B cell (primary cell): ENCODE results near the gene CMAS. TPM values are rescaled to one million over a fixed set of nuclear protein-coding genes. Genes with fewer than 3 reads are reported as not detected.

Experiments used
- ATAC-seq: fragments of 200-7000 bp; cut with Tn5 transposase; one replicate; pipeline ENCODE4 v1.10.0; 2021; ENCODE audit warnings: low read depth, mild to moderate bottlenecking, moderate number of reproducible peaks, moderate library complexity
- CTCF ChIA-PET: fragments of 350-600 bp; sonication (Branson Sonifier 250); formaldehyde crosslinking; loops from one replicate; lab custom pipeline; 2021; ENCODE audit warnings: antibody characterized with exemption, inconsistent platforms; lab: Charles Lee
- POLR2A ChIA-PET: fragments of 350-600 bp; sonication (Branson Sonifier 250); formaldehyde crosslinking; loops from one replicate; lab custom pipeline; 2021; ENCODE audit warnings: antibody characterized with exemption; lab: Charles Lee
- DNase-seq: peaks from one replicate; pipeline ENCODE4 v3.0.0; 2013
- H2AFZ ChIP-seq: 2 replicates; pipeline ENCODE4 v1.6.1; 2012; ENCODE audit warnings: mild to moderate bottlenecking, low read depth, low read length; ENCODE audit not compliant: insufficient read depth, poor library complexity, severe bottlenecking
- H3K27ac ChIP-seq, 2 donors: 1 replicate in 1 of 2; 2 replicates in 1 of 2; pipeline ENCODE4 v1.5.1; 2012 to 2013; ENCODE audit warnings: low read length in 2 of 2, mild to moderate bottlenecking in 2 of 2, moderate library complexity in 1 of 2
- H3K27me3 ChIP-seq, 4 experiments: fragments of 200-600 bp in 1 of 4; sonication (generic) in 1 of 4; replicated peaks in 1 of 4; 1 replicate in 2 of 4; 2 replicates in 2 of 4; pipeline versions ENCODE4 v1.6.1 to v1.7.0; 2013 to 2016; ENCODE audit warnings: low read length in 3 of 4, mild to moderate bottlenecking in 2 of 4, mixed read lengths in 1 of 4, moderate library complexity in 1 of 4; ENCODE audit not compliant: insufficient read depth in 4 of 4, control insufficient read depth in 3 of 4; ENCODE audit errors: control extremely low read depth in 1 of 4
- H3K36me3 ChIP-seq, 2 experiments: replicated peaks in 1 of 2; 1 replicate in 1 of 2; 2 replicates in 1 of 2; pipeline versions ENCODE4 v1.6.1 to v1.7.1; 2013; ENCODE audit warnings: low read length in 1 of 2; ENCODE audit not compliant: insufficient read depth in 2 of 2, control insufficient read depth in 1 of 2; ENCODE audit errors: control extremely low read depth in 1 of 2, extremely low read depth in 1 of 2
- H3K4me1 ChIP-seq, 2 donors: fragments of 200-600 bp in 1 of 2; sonication (generic) in 1 of 2; 1 replicate in 1 of 2; 2 replicates in 1 of 2; pipeline versions ENCODE4 v1.5.1 to v1.6.1; 2013 to 2017; ENCODE audit warnings: low read length in 2 of 2; ENCODE audit not compliant: control insufficient read depth in 2 of 2, insufficient read depth in 2 of 2
- H3K4me2 ChIP-seq: replicated peaks from 2 replicates; pipeline ENCODE3; 2012; ENCODE audit warnings: mild to moderate bottlenecking, low read depth, low read length; ENCODE audit not compliant: poor library complexity, severe bottlenecking
- H3K4me3 ChIP-seq, 5 experiments: fragments of 200-600 bp in 1 of 5; sonication (generic) in 1 of 5; 1 replicate in 3 of 5; 2 replicates in 2 of 5; pipeline versions ENCODE4 v1.5.1 to v1.7.0; 2011 to 2016; ENCODE audit warnings: low read length in 4 of 5, mild to moderate bottlenecking in 4 of 5, low read depth in 2 of 5, control low read depth in 1 of 5, moderate library complexity in 1 of 5; ENCODE audit not compliant: insufficient read depth in 1 of 5; ENCODE audit errors: control extremely low read depth in 1 of 5, extremely low read depth in 1 of 5
- H3K79me2 ChIP-seq: fragments of 200-600 bp; sonication (generic); one replicate; pipeline ENCODE4 v1.6.0; 2016; ENCODE audit warnings: low read length; ENCODE audit not compliant: control insufficient read depth, insufficient read depth
- H3K9ac ChIP-seq: fragments of 200-600 bp; sonication (generic); 2 replicates; pipeline ENCODE4 v1.6.1; 2017; ENCODE audit warnings: mild to moderate bottlenecking, low read length, moderate library complexity
- H3K9me3 ChIP-seq, 3 donors: one replicate each; pipeline versions ENCODE4 v1.6.1 to v1.7.1; 2013; ENCODE audit warnings: low read length in 2 of 3; ENCODE audit not compliant: control insufficient read depth in 2 of 3, insufficient read depth in 1 of 3; ENCODE audit errors: control extremely low read depth in 1 of 3
- H4K20me1 ChIP-seq: 2 replicates; pipeline ENCODE4 v1.6.0; 2012; ENCODE audit warnings: mild to moderate bottlenecking, low read length; ENCODE audit not compliant: insufficient read depth, control insufficient read depth, poor library complexity, severe bottlenecking
- H3K27ac Mint-ChIP-seq: one replicate; pipeline ENCODE4 v1.8.0; 2021; ENCODE audit warnings: mixed read lengths
- H3K27me3 Mint-ChIP-seq: one replicate; pipeline ENCODE4 v1.8.0; 2021; ENCODE audit warnings: mixed read lengths
- H3K4me1 Mint-ChIP-seq: one replicate; pipeline ENCODE4 v1.8.0; 2021; ENCODE audit warnings: mixed read lengths
- H3K4me3 Mint-ChIP-seq: one replicate; pipeline ENCODE4 v1.8.0; 2021; ENCODE audit warnings: mixed read lengths
- H3K9me3 Mint-ChIP-seq: one replicate; pipeline ENCODE4 v1.8.0; 2022; ENCODE audit warnings: mixed read lengths; ENCODE audit not compliant: insufficient read depth
- EZH2 ChIP-seq: IDR thresholded peaks from 2 replicates; pipeline ENCODE4 v1.6.1; 2012; ENCODE audit warnings: borderline replicate concordance, low read depth, mild to moderate bottlenecking, moderate library complexity, low read length; ENCODE audit not compliant: insufficient read depth, poor library complexity, severe bottlenecking
- WGBS: methylation state at CpG from one replicate; pipeline ENCODE4 v1.1.5; 2013; ENCODE audit warnings: missing lambda C conversion rate; ENCODE audit not compliant: insufficient coverage; 5-methylcytosine and 5-hydroxymethylcytosine counted together
- intact Hi-C: fragments of 100-400 bp; cut with micrococcal nuclease; formaldehyde crosslinking; loops from one replicate; pipeline ENCODE4 v1.10.0; 2022
- polyA plus RNA-seq: library from polyadenylated mRNA; depleted of rRNA; stranded (reverse); fragments of >200 nt; gene quantifications from 2 replicates; pipeline ENCODE4 v1.2.3, GENCODE V29; 2012
- total RNA-seq, 2 donors: library from RNA; stranded (reverse); fragments of 120-200 nt in 1 of 2; gene quantifications; 1 replicate in 1 of 2; 2 replicates in 1 of 2; pipeline versions ENCODE4 v1.2.3 to v1.2.4, GENCODE V29; 2013 to 2022
- TF ChIP-seq, protein P1 (sequence below): fragments of 200-600 bp; IDR thresholded peaks from one replicate; pipeline ENCODE4 v1.8.0; 2022; ENCODE audit warnings: antibody characterized with exemption, mild to moderate bottlenecking

The CMAS gene
- total and polyA plus RNA-seq, 2 donors (not counting 1 experiment from before 2014, with no cell fraction given) = 5.8 to 19.1 TPM

GRCh38 chr12:22066310-22066709, 20.3 kb downstream of the CMAS start:
- H3K4me2 ChIP-seq = no peak overlapping the region
- H3K36me3 ChIP-seq = peaks cover 5 to 25% of the 10 kb centered on the region in 2 experiments
- DNase-seq = no peak
- H3K27ac Mint-ChIP-seq = no peak overlapping the region
- TF ChIP-seq, protein P1, sequence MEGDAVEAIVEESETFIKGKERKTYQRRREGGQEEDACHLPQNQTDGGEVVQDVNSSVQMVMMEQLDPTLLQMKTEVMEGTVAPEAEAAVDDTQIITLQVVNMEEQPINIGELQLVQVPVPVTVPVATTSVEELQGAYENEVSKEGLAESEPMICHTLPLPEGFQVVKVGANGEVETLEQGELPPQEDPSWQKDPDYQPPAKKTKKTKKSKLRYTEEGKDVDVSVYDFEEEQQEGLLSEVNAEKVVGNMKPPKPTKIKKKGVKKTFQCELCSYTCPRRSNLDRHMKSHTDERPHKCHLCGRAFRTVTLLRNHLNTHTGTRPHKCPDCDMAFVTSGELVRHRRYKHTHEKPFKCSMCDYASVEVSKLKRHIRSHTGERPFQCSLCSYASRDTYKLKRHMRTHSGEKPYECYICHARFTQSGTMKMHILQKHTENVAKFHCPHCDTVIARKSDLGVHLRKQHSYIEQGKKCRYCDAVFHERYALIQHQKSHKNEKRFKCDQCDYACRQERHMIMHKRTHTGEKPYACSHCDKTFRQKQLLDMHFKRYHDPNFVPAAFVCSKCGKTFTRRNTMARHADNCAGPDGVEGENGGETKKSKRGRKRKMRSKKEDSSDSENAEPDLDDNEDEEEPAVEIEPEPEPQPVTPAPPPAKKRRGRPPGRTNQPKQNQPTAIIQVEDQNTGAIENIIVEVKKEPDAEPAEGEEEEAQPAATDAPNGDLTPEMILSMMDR = no peak
- no peak for TF ChIP-seq EZH2
- ATAC-seq = no peak
- H3K9me3 Mint-ChIP-seq = no peaks in the 10 kb centered on the region
- no peak overlapping the region for H2AFZ ChIP-seq
- no peak overlapping the region for H3K27ac ChIP-seq
- intact Hi-C loops = no loop called here
- no peak overlapping the region for H3K4me3 ChIP-seq
- POLR2A ChIA-PET = no interaction called here
- H3K4me3 Mint-ChIP-seq = no peak overlapping the region
- H3K4me1 ChIP-seq = no peaks in the 10 kb centered on the region
- peaks cover under 1% of the 10 kb centered on the region for H3K27me3 Mint-ChIP-seq
- WGBS = no CpG with 5 or more reads among the region's 2 CpGs
- CTCF ChIA-PET = no interaction called here
- no peaks in the 10 kb centered on the region for H3K4me1 Mint-ChIP-seq
- H3K9ac ChIP-seq = no peak overlapping the region
- no peaks in the 10 kb centered on the region for H4K20me1 ChIP-seq
- H3K79me2 ChIP-seq = no peaks in the 10 kb centered on the region
- no peaks in the 10 kb centered on the region for H3K9me3 ChIP-seq
- H3K27me3 ChIP-seq = no peaks in the 10 kb centered on the region

DNA sequence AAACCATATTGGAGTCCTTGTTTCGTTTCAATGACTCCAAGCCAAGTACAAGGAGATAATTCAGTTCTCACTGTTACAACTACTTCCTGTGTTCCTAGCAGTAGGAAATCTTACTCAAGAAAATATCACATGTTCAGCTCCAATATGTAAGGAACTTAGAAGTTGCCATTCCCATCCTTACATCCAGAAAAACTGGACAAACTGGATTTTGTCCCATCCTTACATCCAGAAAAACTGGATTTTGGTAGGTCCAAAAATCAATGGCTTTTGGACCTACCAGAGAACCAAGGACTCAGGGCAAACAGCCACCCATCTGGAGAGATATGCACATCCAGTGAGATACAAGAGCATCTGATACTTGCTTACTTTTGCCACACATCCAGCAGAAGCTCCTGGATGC, 23.8 kb downstream of the CMAS start:
- Mint-ChIP-seq H3K9me3 (no peaks in the 10 kb centered on the region), H3K27ac (no peak overlapping the region), H3K4me1 (no peaks in the 10 kb centered on the region), H3K27me3 (peaks cover 3% of the 10 kb centered on the region), H3K4me3 (no peak overlapping the region)
- no peak overlapping the region for H3K4me3 ChIP-seq
- H3K36me3 ChIP-seq = peaks cover 2 to 10% of the 10 kb centered on the region in 2 experiments
- WGBS = no CpG with 5 or more reads among the region's 1 CpG
- H3K27ac ChIP-seq = no peak overlapping the region
- H2AFZ ChIP-seq = no peak overlapping the region
- peaks cover 0 to 2% (median 0%) of the 10 kb centered on the region in 3 donors for H3K9me3 ChIP-seq
- no peaks in the 10 kb centered on the region for H3K79me2 ChIP-seq
- H3K9ac ChIP-seq = no peak overlapping the region
- H3K4me2 ChIP-seq = no peak overlapping the region
- DNase-seq (no peak), ATAC-seq (no peak)
- H4K20me1 ChIP-seq = no peaks in the 10 kb centered on the region
- no peak for TF ChIP-seq EZH2
- TF ChIP-seq, protein P1 = no peak
- no peaks in the 10 kb centered on the region for H3K27me3 ChIP-seq
- ChIA-PET POLR2A (no interaction called here), CTCF (interaction anchor here (1.4 kb wide), 1 partner anchor 13 kb away, joined by 5 read pairs; no protein-coding TSS in a partner anchor)
- intact Hi-C loops = no loop called here
- no peaks in the 10 kb centered on the region for H3K4me1 ChIP-seq
